IPS-20b (cell line): ENCODE results near the gene ANXA10.
"Not testable (repeated sequence)": the region's sequence is repeated elsewhere in the genome, so short reads cannot be mapped to it uniquely, and the experiment has no call there.

Experiments
- H3K27ac ChIP-seq: one replicate; pipeline ENCODE4 v1.5.1; 2013; ENCODE audit warnings: low read length
- H3K27me3 ChIP-seq: 2 replicates; pipeline ENCODE4 v1.6.1; 2013; ENCODE audit warnings: mild to moderate bottlenecking, low read length, inconsistent platforms; ENCODE audit not compliant: insufficient read depth
- H3K36me3 ChIP-seq: 2 replicates; pipeline ENCODE4 v1.6.1; 2013; ENCODE audit warnings: low read depth, mild to moderate bottlenecking, inconsistent platforms, low read length, moderate library complexity; ENCODE audit not compliant: insufficient read depth
- H3K4me1 ChIP-seq: 2 replicates; pipeline ENCODE4 v1.6.1; 2013; ENCODE audit warnings: mild to moderate bottlenecking, control low read depth, inconsistent platforms, low read length, moderate library complexity; ENCODE audit not compliant: insufficient read depth
- H3K4me3 ChIP-seq: 2 replicates; pipeline ENCODE4 v1.5.1; 2013; ENCODE audit warnings: mild to moderate bottlenecking, low read length, inconsistent platforms
- H3K9ac ChIP-seq: 2 replicates; pipeline ENCODE4 v1.6.1; 2013; ENCODE audit warnings: low read depth, mild to moderate bottlenecking, inconsistent platforms, low read length, moderate library complexity
- H3K9me3 ChIP-seq: 2 replicates; pipeline ENCODE4 v1.6.1; 2013; ENCODE audit warnings: mild to moderate bottlenecking, low read depth, low read length, inconsistent platforms; ENCODE audit not compliant: insufficient read depth

Gene ANXA10

GRCh38 chr4:168082379-168082778, 10.0 kb upstream of the ANXA10 start:
- H3K36me3 ChIP-seq = no peaks in the 10 kb centered on the region
- H3K4me3 ChIP-seq = no peak overlapping the region
- no peaks in the 10 kb centered on the region for H3K4me1 ChIP-seq
- H3K9ac ChIP-seq = no peak overlapping the region
- H3K9me3 ChIP-seq = no peaks in the 10 kb centered on the region
- no peak overlapping the region for H3K27ac ChIP-seq
- no peaks in the 10 kb centered on the region for H3K27me3 ChIP-seq

DNA sequence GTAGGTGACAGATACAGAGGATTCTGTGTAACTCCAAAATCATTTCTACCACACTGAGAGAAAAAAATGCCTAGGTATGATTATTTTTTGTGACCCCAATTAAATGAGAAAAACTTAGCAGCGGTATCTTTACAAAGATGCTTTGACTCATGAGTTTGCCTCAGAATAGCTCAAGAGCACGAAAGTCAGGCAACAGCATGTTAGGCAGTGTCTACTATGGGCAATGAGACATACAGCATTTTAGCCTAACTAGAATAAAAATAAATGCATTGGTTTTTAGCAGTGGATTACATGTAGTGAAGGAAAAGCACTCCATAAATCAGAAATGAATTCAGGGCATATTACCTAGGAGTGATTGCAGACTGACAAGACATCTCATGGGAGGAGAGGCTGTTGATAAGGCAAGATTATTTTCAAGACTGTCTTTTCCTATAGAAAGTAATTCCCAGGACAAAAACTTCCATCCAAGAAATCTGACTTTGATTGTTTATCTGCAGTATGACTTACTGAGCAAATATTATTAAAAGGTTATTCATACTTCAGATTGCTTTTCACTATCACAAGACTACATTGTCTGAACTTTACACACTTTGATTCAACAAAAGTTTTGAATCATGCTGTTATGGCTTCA, 3.6 kb downstream of the ANXA10 start:
- H3K36me3 ChIP-seq = no peaks in the 10 kb centered on the region
- no peaks in the 10 kb centered on the region for H3K4me1 ChIP-seq
- H3K27me3 ChIP-seq = no peaks in the 10 kb centered on the region
- no peak overlapping the region for H3K4me3 ChIP-seq
- H3K27ac ChIP-seq = no peak overlapping the region
- no peaks in the 10 kb centered on the region for H3K9me3 ChIP-seq
- H3K9ac ChIP-seq = no peak overlapping the region

DNA sequence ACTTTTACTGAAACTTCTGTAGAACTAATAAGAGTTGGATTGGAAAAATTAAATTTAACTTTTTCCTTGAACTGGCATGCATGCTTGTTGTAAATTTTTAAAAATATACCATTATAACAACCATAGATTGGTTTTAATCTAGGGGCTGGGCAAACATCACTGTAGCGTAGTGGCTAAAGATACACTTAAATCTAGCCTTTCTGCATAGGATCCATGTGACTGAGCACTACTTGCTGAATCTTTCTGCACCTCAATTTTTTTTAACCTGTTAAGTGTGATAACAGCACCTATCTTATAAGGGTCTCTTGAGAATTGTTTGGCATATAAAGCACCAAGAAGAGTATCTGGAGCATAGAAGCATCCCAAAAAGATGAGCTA, 4.1 kb downstream of the ANXA10 start:
- Histone ChIP-seq H3K9me3 (no peaks in the 10 kb centered on the region), H3K36me3 (no peaks in the 10 kb centered on the region), H3K4me3 (no peak overlapping the region), H3K27me3 (no peaks in the 10 kb centered on the region), H3K4me1 (no peaks in the 10 kb centered on the region), H3K27ac (no peak overlapping the region), H3K9ac (no peak overlapping the region)

GRCh38 chr4:168097161-168097560, 4.8 kb downstream of the ANXA10 start:
- Histone ChIP-seq H3K9me3 (no peaks in the 10 kb centered on the region), H3K4me1 (no peaks in the 10 kb centered on the region), H3K27me3 (no peaks in the 10 kb centered on the region), H3K9ac (no peak overlapping the region), H3K27ac (no peak overlapping the region), H3K4me3 (no peak overlapping the region), H3K36me3 (no peaks in the 10 kb centered on the region)

GRCh38 chr4:168098248-168098717, 5.9 kb downstream of the ANXA10 start:
- no peaks in the 10 kb centered on the region for H3K4me1 ChIP-seq
- no peak overlapping the region for H3K9ac ChIP-seq
- no peaks in the 10 kb centered on the region for H3K9me3 ChIP-seq
- H3K27ac ChIP-seq = no peak overlapping the region
- H3K27me3 ChIP-seq = no peaks in the 10 kb centered on the region
- H3K4me3 ChIP-seq = no peak overlapping the region
- no peaks in the 10 kb centered on the region for H3K36me3 ChIP-seq

- Histone ChIP-seq H3K27me3 (no peaks in the 10 kb centered on the region), H3K27ac (no peak overlapping the region), H3K9me3 (no peaks in the 10 kb centered on the region), H3K9ac (no peak overlapping the region), H3K4me1 (no peaks in the 10 kb centered on the region), H3K36me3 (no peaks in the 10 kb centered on the region), H3K4me3 (no peak overlapping the region)
These were observed 6.9 kb downstream of the ANXA10 start for GRCh38 chr4:168099195-168099594.

- Histone ChIP-seq H3K9ac (no peak overlapping the region), H3K9me3 (no peaks in the 10 kb centered on the region), H3K27ac (no peak overlapping the region), H3K36me3 (no peaks in the 10 kb centered on the region), H3K4me3 (no peak overlapping the region), H3K27me3 (no peaks in the 10 kb centered on the region), H3K4me1 (no peaks in the 10 kb centered on the region)
These were observed 8.7 kb downstream of the ANXA10 start for GRCh38 chr4:168101026-168101425.

GRCh38 chr4:168102403-168102802, 10.1 kb downstream of the ANXA10 start:
- no peaks in the 10 kb centered on the region for H3K27me3 ChIP-seq
- no peak overlapping the region for H3K4me3 ChIP-seq
- no peaks in the 10 kb centered on the region for H3K9me3 ChIP-seq
- H3K27ac ChIP-seq = no peak overlapping the region
- no peaks in the 10 kb centered on the region for H3K36me3 ChIP-seq
- H3K9ac ChIP-seq = no peak overlapping the region
- H3K4me1 ChIP-seq = no peaks in the 10 kb centered on the region

- H3K4me1 ChIP-seq = no peaks in the 10 kb centered on the region
- H3K9me3 ChIP-seq = no peaks in the 10 kb centered on the region
- no peaks in the 10 kb centered on the region for H3K27me3 ChIP-seq
- no peak overlapping the region for H3K9ac ChIP-seq
- H3K4me3 ChIP-seq = no peak overlapping the region
- H3K36me3 ChIP-seq = no peaks in the 10 kb centered on the region
- H3K27ac ChIP-seq = no peak overlapping the region
These were observed 17.2 kb downstream of the ANXA10 start for GRCh38 chr4:168109527-168109926.

GRCh38 chr4:168113059-168113458, 20.7 kb downstream of the ANXA10 start:
- not testable (repeated sequence) for H3K9ac ChIP-seq, H3K4me1 ChIP-seq, H3K27ac ChIP-seq, H3K27me3 ChIP-seq, H3K9me3 ChIP-seq, H3K36me3 ChIP-seq, H3K4me3 ChIP-seq

- Histone ChIP-seq H3K27me3 (no peaks in the 10 kb centered on the region), H3K9ac (no peak overlapping the region), H3K36me3 (no peaks in the 10 kb centered on the region), H3K27ac (no peak overlapping the region), H3K4me3 (no peak overlapping the region), H3K9me3 (no peaks in the 10 kb centered on the region), H3K4me1 (no peaks in the 10 kb centered on the region)
These were observed 25.8 kb downstream of the ANXA10 start for GRCh38 chr4:168118116-168118655.

DNA sequence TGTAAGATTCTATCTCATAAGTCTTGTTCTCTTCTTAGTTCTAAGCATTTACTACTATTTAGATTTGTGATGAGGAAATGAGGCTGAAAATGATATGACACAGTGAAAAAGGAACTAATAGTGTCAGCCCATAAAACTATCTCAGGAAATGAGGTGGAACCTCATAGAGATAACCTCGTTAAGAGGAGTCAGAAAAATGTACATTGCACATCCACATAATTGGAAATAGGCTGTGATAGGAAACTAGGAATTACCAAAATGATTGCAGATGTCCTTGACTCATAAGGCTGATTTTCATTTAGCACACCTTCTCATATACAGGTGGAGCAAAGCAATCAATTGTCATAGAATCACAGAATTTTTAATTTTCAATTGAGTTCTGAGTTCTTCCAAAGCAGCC, 26.8 kb downstream of the ANXA10 start:
- no peak overlapping the region for H3K27ac ChIP-seq
- no peaks in the 10 kb centered on the region for H3K36me3 ChIP-seq
- no peak overlapping the region for H3K4me3 ChIP-seq
- H3K4me1 ChIP-seq = no peaks in the 10 kb centered on the region
- no peak overlapping the region for H3K9ac ChIP-seq
- no peaks in the 10 kb centered on the region for H3K27me3 ChIP-seq
- no peaks in the 10 kb centered on the region for H3K9me3 ChIP-seq
